Measurements from ENCODE around the gene KCNIP3.

GRCh38 chr2:95374921-95375471 lies 77.8 kb downstream of the KCNIP3 start:
- TF ChIP-seq CTCF (IDR thresholded peaks at IDR 0.05; ENCODE audit: low read depth, low read length): no peak
- no peak for TF ChIP-seq EZH2phosphoT487 (IDR thresholded peaks at IDR 0.05; ENCODE audit: low read depth)
